Renal cortex interstitium (tissue), 11 donors: Measurements from ENCODE around the gene GAS2L3. TPM values are rescaled to one million over a fixed set of nuclear protein-coding genes. Genes with fewer than 3 reads are reported as not detected.
"Not testable (repeated sequence)": the region's sequence is repeated elsewhere in the genome, so short reads cannot be mapped to it uniquely, and the experiment has no call there.

ENCODE experiments used
- DNase-seq, 11 donors: peaks; one replicate each; pipeline ENCODE4 v3.0.0-alpha.2; 2013; ENCODE audit warnings: low read depth in 9 of 11, low spot score in 4 of 11; ENCODE audit errors: extremely low read depth in 1 of 11
- polyA plus RNA-seq, 3 donors: library from polyadenylated mRNA; unstranded; fragments of 120-200 nt; gene quantifications; one replicate each; pipeline ENCODE4 v1.2.1, GENCODE V29; 2013; ENCODE audit not compliant: insufficient read length in 3 of 3

The GAS2L3 gene
- polyA plus RNA-seq, 3 donors, result 20.2 to 23.1 (median 21.8) TPM

GRCh38 chr12:100566887-100567637 is 6.4 kb upstream of the GAS2L3 start:
- no peak for DNase-seq

GRCh38 chr12:100567945-100568344 is 5.5 kb upstream of the GAS2L3 start:
- DNase-seq, result no peak

DNA sequence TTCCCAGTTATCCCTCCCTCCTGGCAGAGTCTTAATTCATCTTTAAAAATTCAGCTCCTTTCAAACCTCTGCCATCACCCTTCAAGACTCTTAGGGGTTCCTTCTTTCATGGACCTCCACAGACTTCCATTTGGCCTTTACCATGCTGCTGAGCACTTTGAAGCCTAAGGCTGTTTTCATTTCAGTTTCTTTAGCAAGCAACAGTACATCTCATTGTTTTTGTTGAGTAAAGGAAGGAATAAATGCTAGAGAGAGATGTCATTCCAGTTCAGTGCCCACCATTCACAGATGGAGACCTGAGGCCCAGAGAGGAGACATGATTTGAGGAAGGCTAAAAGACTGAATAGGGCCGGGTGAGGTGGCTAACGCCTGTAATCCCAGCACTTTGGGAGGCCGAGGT is 1.3 kb upstream of the GAS2L3 start:
- DNase-seq, result no peak

DNA sequence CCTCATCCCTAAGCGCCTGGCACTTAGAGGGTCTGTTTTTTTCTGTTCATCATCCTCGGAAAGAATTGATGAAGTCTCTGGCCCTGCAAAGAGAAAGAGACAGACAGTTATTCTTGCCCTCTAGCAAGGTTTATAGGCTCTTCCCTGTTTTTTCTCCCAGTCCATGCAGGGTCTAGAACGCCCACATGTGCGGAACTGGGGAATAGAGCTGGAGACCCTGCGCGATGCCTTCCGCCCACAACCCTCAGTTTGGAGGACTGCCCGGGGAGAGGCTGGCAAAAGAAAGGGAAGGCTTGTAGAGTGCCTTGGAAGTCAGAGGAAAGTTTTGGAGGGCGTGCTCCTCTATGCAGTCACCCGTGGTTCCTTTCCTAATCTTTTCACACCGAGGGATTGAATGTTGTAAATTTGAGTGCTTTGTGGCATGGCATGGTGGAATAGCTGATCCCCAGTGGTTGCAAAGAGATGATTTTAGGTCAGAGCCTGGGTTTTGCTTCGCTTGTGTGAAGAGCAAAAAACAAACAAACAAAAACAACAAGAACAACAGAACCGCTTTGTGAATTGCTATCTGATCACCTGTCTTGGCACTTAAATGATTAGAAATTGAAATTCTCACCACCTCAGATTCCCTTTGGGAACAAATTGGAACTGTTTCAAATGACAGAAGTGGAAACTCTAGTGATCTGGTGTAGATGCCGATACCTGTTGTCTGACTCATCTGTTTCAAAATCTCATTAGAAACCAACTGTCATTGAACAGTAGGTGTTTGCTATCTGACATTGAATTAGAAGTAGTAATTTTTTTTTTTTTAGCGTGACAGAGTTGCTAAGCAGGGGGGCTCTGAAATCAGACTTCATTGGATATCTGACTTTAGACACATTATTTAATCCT is 947 bp downstream of the GAS2L3 start:
- DNase-seq, result peak in 4 of 11 donors; percentile 9 to 10 (median 10)

DNA sequence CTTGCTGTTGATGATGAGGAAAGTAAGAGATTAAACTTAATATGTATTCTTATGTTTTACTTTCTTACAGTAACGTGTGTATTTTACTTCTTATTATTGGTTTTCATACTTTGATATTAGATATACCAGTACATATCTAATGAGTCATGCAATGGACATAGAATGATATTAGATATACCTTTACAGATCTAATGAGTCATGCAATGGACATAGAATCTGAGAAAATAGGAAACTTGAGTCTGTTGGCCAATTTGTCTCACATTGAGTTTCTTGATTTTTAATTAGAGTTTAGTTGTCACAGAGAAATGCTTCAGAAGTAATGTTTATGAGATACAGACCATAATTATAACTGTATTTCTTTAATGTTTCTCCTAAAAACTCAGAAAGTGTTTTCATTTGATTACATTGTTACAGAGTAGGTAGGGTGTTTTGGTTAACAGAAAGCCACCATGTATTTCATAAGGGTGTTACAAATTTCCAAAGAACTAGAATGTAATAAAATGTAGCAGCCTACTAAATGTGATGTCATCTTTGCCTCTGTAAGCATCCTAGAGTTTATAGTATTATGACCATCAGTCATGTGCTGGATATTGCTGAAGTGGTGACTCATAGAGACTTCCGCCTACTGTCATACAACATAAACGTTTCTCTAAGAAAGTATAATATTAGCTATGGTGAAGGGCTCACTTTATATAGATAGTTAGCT is 3.0 kb downstream of the GAS2L3 start:
- no peak for DNase-seq

GRCh38 chr12:100578923-100579322 is 5.4 kb downstream of the GAS2L3 start:
- DNase-seq, result no peak

GRCh38 chr12:100579844-100580243 is 6.4 kb downstream of the GAS2L3 start:
- no peak for DNase-seq

DNA sequence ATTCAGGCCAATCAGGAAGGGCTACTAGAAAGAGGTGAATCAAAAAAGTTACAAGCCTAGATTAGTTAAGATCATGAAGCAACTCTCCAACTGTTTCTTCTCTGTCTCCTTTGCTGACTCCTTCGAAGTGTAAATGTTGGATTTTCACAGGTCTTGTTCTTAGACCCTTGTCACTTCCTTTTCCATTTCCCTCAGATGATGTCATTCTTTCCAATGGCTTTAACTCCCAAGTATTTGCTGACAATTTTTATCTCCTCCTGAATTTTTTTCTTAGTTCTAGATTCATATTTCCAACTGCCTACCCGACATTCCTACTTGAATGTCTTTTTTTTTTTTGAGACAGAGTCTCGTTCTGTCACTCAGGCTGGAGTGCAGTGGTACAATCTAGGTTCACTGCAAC is 10.8 kb downstream of the GAS2L3 start:
- no peak for DNase-seq

DNA sequence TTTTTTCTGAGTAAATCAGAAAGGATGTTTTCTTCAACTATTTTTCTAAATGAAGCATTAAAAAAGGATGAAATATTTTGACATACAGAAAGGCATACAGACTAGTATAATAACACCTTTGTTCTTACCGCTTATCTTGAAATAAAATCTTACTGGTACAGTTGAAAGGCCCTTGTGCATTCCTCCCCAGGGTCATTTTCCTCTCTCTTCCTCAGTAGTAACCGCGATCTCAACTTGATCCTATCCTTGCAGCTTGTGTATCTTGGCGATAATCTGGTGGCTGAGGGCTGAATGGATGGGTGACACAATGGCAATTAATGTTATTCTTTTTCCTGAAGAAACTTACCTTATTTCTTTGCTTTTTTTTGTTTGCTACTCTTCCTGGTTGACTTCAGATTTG is 18.5 kb downstream of the GAS2L3 start:
- no peak for DNase-seq

- DNase-seq, result no peak
Observed at GRCh38 chr12:100593490-100593889, 20.0 kb downstream of the GAS2L3 start.

GRCh38 chr12:100601626-100602025 is 28.1 kb downstream of the GAS2L3 start:
- DNase-seq, result no peak

GRCh38 chr12:100602997-100603396 is 29.5 kb downstream of the GAS2L3 start:
- not testable (repeated sequence) for DNase-seq

GRCh38 chr12:100608776-100609175 is 35.3 kb downstream of the GAS2L3 start:
- no peak for DNase-seq

- DNase-seq, result no peak
Observed at GRCh38 chr12:100610666-100611430, 37.4 kb downstream of the GAS2L3 start.

DNA sequence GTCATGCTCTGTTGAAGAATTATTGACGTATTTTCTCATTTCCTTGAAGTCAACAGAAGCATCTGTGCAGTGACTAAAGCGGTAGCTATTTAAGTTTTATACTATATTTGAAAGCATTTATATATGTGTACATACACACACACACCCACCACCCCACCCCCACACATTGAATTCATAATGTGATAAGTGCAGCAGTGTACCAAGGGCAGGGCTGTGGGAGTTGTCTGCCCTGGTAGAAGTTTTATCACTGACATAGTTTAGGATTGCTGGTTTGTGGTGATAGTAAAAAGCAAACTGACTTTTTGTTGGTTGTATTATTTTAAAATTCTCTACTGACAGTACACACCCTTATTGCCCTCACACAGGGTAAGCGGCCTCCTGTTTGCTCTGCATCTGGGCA is 39.1 kb downstream of the GAS2L3 start:
- no peak for DNase-seq

DNA sequence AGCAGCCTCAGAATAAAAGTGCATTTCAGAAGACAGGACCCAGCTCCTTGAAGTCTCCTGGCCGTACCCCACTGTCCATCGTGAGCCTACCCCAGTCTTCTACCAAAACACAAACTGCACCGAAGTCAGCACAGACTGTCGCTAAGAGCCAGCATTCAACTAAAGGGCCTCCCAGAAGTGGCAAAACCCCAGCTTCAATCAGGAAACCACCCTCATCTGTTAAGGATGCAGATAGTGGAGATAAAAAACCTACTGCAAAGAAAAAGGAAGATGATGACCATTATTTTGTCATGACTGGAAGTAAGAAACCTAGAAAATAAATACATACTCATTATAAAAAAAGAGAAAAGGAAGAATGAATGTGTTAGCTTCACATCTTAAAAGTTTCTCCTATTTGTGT is 51.1 kb downstream of the GAS2L3 start:
- no peak for DNase-seq

DNA sequence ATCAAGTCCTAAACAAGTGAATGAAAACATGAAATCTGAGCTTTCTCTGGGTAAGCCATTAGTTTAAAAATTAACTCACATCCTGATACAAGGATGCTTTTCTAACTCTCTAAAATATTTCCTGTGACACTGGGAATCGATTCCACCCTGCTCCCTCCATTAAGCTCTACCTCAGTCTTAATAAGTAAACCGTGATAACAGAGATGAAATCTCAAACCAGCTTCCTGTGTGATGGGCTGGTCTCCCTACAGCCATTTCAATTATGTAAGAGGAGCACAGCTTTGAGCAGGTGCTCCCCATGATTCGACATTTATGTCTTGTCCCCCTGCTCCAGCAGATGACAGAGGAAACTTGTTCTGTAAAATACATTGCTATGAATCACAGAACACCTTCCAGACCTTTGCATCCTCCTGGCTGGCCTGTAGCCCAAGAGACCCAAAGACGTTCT is 59.0 kb downstream of the GAS2L3 start:
- no peak for DNase-seq

- not testable (repeated sequence) for DNase-seq
Observed at GRCh38 chr12:100633082-100633785, 59.8 kb downstream of the GAS2L3 start.
